HG03095 (cell line): ENCODE data around the gene LEAP2.
"Not testable (repeated sequence)": the region's sequence is repeated elsewhere in the genome, so short reads cannot be mapped to it uniquely, and the experiment has no call there.

Experiments used
- ATAC-seq: cut with Tn5 transposase; IDR thresholded peaks from one replicate; pipeline ENCODE4 v1.9.1; 2021; ENCODE audit warnings: moderate library complexity; ENCODE audit not compliant: unreplicated experiment

Gene LEAP2

GRCh38 chr5:132840313-132840712, 33.2 kb upstream of the LEAP2 start:
- ATAC-seq: no peak

GRCh38 chr5:132840896-132841295, 32.6 kb upstream of the LEAP2 start:
- no peak for ATAC-seq

DNA sequence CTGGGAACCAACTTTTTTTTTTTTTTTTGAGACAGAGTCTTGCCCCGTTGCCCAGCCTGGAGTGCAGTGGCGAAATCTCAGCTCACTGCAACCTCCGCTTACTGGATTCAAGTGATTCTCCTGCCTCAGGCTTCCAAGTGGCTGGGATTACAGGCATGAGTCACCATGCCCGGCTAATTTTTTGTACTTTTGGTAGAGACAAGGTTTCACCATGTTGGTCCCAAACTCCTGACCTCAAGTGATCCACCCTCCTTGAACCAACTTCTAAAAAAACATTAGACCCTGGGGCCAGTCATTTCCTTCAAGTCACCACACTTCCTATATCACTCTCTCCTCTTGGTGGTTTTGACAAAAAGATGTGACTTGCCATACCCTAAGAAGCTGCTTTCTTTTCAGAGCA, 32.2 kb upstream of the LEAP2 start:
- no peak for ATAC-seq

DNA sequence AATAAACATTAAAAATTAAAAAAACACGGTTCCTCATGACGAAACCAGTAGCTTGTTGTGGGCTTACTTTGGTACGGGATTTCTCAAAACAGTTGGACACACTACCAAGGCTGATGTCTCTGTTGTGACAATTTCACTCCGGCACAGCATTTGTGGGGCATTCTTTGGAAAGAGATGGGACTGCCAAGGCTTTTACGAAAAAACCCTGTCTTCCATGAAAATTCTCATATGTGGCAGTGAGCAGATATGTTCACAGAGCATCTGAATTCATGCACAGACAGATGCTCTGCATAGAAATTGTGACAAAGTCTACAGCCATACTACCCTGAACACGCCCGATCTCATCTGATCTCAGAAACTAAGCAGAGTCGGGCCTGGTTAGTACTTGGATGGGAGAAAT, 25.2 kb upstream of the LEAP2 start:
- ATAC-seq: no peak

DNA sequence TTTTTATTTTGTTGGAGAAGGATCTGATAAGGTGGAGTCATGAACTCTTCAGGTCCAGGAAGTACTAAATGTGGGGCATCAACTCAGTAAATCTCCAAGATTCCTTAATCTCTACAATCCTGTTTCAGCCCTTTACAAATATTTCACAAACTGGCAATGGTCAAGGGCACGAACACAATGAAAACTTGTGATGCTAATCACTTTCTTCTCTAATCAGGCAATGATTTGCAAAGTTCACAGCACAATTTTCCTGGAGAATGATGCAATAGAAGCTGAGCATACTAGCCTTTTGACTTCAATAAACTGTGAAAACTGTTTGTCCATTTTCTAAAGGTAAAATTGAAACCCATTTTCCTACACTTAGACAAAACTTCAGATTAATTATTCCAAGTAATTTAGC, 24.1 kb upstream of the LEAP2 start:
- no peak for ATAC-seq

DNA sequence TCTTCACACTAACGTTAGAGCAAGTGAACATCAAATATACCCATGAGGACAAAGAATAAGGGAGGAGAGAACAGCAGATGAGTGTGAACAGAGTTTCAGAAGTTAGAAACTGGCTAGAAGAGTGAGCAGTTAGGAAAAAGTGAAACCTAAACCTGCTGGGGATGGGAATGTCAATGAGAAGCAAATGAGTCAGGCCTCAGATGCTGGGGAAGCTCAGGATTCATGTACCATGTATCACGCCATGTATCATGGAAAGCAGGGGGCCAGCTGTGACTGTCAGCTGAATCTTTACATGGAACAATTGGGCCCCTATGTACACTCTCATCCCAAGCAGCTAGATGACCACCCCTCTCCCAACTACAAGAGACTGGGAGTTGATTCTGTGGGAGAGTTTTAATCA, 23.4 kb upstream of the LEAP2 start:
- no peak for ATAC-seq

DNA sequence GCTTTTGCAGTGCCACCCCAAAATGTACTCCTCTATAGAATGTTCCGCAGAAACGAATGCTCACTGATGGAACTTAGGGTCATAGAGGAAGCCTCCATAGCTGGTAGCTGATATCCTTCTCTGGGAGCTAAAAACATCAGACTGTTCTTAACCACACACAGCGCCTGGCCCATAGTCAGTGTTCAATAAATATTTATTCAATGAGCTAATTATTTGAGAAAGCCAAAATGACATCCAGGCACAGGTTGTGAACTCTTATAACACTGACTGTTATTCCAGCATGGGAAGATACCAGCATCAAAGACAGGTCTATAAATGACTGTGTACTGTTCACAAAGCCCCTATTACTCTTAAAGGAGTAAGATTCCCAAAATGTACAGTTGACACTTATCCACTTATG, 20.1 kb upstream of the LEAP2 start:
- ATAC-seq: no peak

DNA sequence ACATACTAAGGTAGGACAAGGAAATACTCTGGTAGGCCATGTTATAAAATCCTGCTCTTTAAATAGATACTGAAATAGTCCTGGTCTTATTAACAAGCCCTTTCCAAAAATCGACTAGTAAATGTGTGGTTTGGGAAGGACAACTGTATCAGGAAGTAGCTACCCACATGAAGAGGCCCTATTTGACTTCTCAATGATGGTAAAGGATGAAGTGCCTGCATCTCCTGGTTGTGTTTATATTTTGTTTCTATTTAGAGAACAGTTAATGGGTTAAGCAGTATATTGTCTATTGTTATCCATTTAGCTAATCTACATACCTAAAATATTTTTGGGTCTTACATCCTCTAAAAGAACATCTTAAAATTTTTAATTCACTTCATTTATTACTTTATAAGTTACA, 19.7 kb upstream of the LEAP2 start:
- no peak for ATAC-seq

DNA sequence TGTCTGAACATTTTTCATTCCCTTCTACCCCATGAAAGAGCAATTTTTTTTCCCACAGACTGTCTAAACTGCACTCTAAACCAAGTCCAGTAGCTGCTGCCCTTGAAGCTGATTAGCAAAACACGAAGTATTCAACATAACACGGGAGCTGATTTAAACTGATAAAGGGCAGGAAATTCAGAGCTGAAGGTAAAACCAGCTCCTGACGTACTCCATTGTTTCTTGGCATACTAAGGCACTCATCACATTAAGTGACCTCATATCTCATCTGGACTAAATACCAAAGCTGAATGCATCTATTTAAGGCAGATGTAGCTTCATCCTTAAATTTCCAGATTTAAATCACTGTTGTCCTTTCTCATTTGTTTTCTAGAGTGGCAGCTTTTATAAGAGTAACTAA, 19.2 kb upstream of the LEAP2 start:
- no peak for ATAC-seq

DNA sequence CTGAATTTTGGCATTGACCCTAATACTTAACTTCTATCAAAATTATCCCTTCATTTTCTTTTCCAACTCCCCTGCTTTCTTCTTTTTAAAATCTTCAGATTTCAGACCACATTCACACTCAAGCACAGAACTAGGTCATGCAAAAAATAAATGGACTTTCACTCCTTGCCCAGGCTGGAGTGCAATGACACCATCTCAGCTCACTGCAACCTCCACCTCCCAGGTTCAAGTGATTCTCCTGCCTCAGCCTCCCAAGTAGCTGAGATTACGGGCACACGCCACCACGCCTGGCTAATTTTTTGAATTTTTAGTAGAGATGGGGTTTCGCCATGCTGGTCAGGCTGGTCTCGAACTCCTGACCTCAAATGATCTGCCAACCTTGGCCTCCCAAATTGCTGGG, 18.5 kb upstream of the LEAP2 start:
- not testable (repeated sequence) for ATAC-seq

- ATAC-seq: no peak
These were observed 17.5 kb upstream of the LEAP2 start for GRCh38 chr5:132856011-132856410.

GRCh38 chr5:132859889-132860437, 13.5 kb upstream of the LEAP2 start:
- ATAC-seq: no peak

- no peak for ATAC-seq
These were observed 12.7 kb upstream of the LEAP2 start for GRCh38 chr5:132860742-132861141.

DNA sequence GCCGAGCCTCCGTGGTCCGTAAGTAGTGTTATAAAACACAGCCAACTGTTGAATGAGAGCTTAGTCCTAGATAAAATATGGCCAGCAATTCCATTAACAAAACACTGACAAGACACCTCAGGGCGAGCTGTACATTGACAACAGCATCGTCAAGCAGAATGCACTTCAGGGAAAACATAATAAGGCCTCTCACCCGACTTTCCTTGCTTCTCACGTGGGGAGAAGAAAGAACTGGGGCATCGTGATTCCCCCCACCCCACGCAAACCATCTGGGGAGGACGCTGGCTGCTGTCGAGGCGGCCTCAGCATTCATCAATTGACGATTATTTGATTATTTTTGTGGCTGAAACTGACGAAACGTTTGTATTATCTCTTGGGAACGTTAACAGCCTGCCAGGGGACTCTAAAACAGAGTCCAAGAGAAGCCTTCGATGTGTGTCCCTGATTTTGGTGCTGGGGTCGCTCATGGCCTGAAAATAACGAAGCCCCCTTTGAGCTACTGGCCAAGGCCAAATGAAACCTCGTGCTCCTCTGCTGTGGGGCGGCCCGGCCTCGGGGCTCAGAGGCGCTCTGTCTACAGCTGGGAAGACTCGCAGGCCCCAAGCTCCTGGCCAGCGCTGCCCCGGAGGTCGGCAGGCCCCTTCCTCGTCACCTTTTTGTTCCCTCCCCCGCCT, 7.7 kb upstream of the LEAP2 start:
- ATAC-seq: peak; percentile 14

GRCh38 chr5:132866342-132867045, 7.0 kb upstream of the LEAP2 start, which contains the start of the genes GDF9 and UQCRQ:
TSS of gene GDF9 (minus strand) at chr5:132866469. CDS start at chr5:132864533, 1,936 bp downstream.
TSS of gene UQCRQ (plus strand) at chr5:132866642. CDS start at chr5:132866882, 240 bp downstream.
- peak; percentile 99 for ATAC-seq

DNA sequence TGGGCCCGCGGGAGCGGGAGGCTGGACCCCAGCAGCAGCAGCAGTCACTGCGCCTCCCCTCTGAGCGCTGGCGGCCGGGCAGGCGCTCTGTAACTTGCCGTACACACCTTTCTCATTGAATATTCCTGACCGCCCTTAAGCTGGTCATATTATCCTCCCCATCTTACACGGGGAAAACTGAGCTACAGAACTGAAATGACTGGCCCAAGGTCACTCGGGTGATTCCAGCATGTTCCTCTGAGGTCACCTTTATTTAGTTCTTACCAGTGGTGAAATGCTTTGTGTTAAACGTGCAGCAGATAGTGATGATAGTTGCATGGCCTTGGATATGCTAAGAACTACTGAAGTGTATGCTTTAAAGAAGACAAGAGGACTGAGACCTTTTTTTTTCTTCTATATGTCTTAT, 6.4 kb upstream of the LEAP2 start:
- no peak for ATAC-seq

GRCh38 chr5:132868754-132869153, 4.7 kb upstream of the LEAP2 start:
- ATAC-seq: no peak

GRCh38 chr5:132870801-132871200, 2.7 kb upstream of the LEAP2 start:
- ATAC-seq: no peak

GRCh38 chr5:132871459-132872284, 1.8 kb upstream of the LEAP2 start:
- ATAC-seq: no peak

- no peak for ATAC-seq
These were observed 715 bp upstream of the LEAP2 start for GRCh38 chr5:132872788-132873118.

GRCh38 chr5:132873930-132874271, 433 bp downstream of the LEAP2 start:
- ATAC-seq: no peak
